Measurements from ENCODE around the gene RPRD2.

- no peak for TF ChIP-seq POLR2A (IDR thresholded peaks at IDR 0.05)
- TF ChIP-seq, protein P1, sequence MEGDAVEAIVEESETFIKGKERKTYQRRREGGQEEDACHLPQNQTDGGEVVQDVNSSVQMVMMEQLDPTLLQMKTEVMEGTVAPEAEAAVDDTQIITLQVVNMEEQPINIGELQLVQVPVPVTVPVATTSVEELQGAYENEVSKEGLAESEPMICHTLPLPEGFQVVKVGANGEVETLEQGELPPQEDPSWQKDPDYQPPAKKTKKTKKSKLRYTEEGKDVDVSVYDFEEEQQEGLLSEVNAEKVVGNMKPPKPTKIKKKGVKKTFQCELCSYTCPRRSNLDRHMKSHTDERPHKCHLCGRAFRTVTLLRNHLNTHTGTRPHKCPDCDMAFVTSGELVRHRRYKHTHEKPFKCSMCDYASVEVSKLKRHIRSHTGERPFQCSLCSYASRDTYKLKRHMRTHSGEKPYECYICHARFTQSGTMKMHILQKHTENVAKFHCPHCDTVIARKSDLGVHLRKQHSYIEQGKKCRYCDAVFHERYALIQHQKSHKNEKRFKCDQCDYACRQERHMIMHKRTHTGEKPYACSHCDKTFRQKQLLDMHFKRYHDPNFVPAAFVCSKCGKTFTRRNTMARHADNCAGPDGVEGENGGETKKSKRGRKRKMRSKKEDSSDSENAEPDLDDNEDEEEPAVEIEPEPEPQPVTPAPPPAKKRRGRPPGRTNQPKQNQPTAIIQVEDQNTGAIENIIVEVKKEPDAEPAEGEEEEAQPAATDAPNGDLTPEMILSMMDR (IDR thresholded peaks at IDR 0.05): no peak
Observed at GRCh38 chr1:150386592-150386991, 22.6 kb downstream of the RPRD2 start.
